A673 (cell line): ENCODE results near the gene TNFSF11. TPM values are rescaled to one million over a fixed set of nuclear protein-coding genes. Genes with fewer than 3 reads are reported as not detected.

Experiments
- BruUV-seq: library from RNA; stranded (reverse); fragments of 400-500 nt; replicated peaks from 2 replicates; lab custom pipeline; 2021; lab: Mats Ljungman, UMichigan
- CTCF ChIA-PET: fragments of 300-600 bp; sonication (Branson Sonifier 250); formaldehyde crosslinking; loops from one replicate; lab custom pipeline; 2022; ENCODE audit warnings: antibody characterized with exemption; lab: Charles Lee
- POLR2A ChIA-PET: fragments of 300-600 bp; sonication (Branson Sonifier 250); formaldehyde crosslinking; loops from one replicate; lab custom pipeline; 2022; ENCODE audit warnings: antibody characterized with exemption; ENCODE audit not compliant: low non-redundant PET; lab: Charles Lee
- DNase-seq: peaks from one replicate; pipeline ENCODE4 v3.0.0-alpha.2; 2015; ENCODE audit warnings: low spot score
- H3K27ac ChIP-seq: fragments of 200-600 bp; sonication (generic); 2 replicates; pipeline ENCODE4 v1.5.1; 2016; ENCODE audit warnings: mixed run types, low read depth, mild to moderate bottlenecking, mixed read lengths, antibody characterized with exemption, low read length; ENCODE audit not compliant: poor library complexity, severe bottlenecking
- H3K27me3 ChIP-seq: fragments of 200-600 bp; sonication (generic); replicated peaks from 2 replicates; pipeline ENCODE4 v1.6.1; 2017; ENCODE audit warnings: mixed run types, low read depth, mild to moderate bottlenecking, mixed read lengths, antibody characterized with exemption, low read length; ENCODE audit not compliant: insufficient read depth, poor library complexity
- H3K36me3 ChIP-seq: fragments of 200-600 bp; sonication (generic); 2 replicates; pipeline ENCODE4 v1.6.1; 2016; ENCODE audit warnings: mixed run types, mild to moderate bottlenecking, mixed read lengths, antibody characterized with exemption, low read length; ENCODE audit not compliant: insufficient read depth, poor library complexity, severe bottlenecking
- H3K4me1 ChIP-seq: fragments of 200-600 bp; sonication (generic); 2 replicates; pipeline ENCODE4 v1.6.1; 2017; ENCODE audit warnings: mixed run types, mild to moderate bottlenecking, mixed read lengths, antibody characterized with exemption, low read length; ENCODE audit not compliant: insufficient read depth, poor library complexity, severe bottlenecking
- H3K4me3 ChIP-seq: fragments of 200-600 bp; sonication (generic); 2 replicates; pipeline ENCODE4 v1.5.1; 2016; ENCODE audit warnings: low read depth, mixed run types, mild to moderate bottlenecking, mixed read lengths, low read length; ENCODE audit not compliant: poor library complexity, severe bottlenecking
- H3K9me3 ChIP-seq: fragments of 200-600 bp; sonication (generic); 2 replicates; pipeline ENCODE4 v1.6.1; 2016; ENCODE audit warnings: mixed run types, low read depth, mild to moderate bottlenecking, mixed read lengths, antibody characterized with exemption, low read length; ENCODE audit not compliant: poor library complexity, severe bottlenecking
- CTCF ChIP-seq: fragments of 300-800, 200-600 bp; sonication (generic); conservative IDR thresholded peaks from 2 replicates; pipeline ENCODE4 v1.5.1; 2017; ENCODE audit warnings: low read depth, mild to moderate bottlenecking, antibody characterized with exemption, low read length, moderate library complexity, mixed read lengths
- EZH2 ChIP-seq: fragments of 200-600 bp; sonication (generic); IDR thresholded peaks from 2 replicates; pipeline ENCODE4 v1.6.1; 2017; ENCODE audit warnings: borderline replicate concordance, low read depth, mild to moderate bottlenecking, mixed read lengths, antibody characterized with exemption, low read length; ENCODE audit not compliant: poor library complexity, severe bottlenecking
- intact Hi-C: fragments of 100-400 bp; cut with micrococcal nuclease; formaldehyde crosslinking; loops from one replicate; pipeline ENCODE4 v1.10.0; 2022; ENCODE audit not compliant: unreplicated experiment
- total RNA-seq: library from RNA; stranded (reverse); gene quantifications from 2 replicates; pipeline ENCODE4 v1.2.3, GENCODE V29; 2021

Gene TNFSF11
- total RNA-seq, 1 experiment from 2014 or later, result not detected

- BruUV-seq, result no TSS peak
- DNase-seq, result no peak
- Histone ChIP-seq H3K9me3 (no peaks in the 10 kb centered on the region), H3K27me3 (no peaks in the 10 kb centered on the region), H3K4me1 (peaks cover 25% of the 10 kb centered on the region), H3K4me3 (no peak overlapping the region), H3K27ac (no peak overlapping the region), H3K36me3 (no peaks in the 10 kb centered on the region)
- ChIA-PET POLR2A (no interaction called here), CTCF (no interaction called here)
- TF ChIP-seq CTCF, result no peak
- TF ChIP-seq EZH2, result no peak
- intact Hi-C loops, result no loop called here
Measured at GRCh38 chr13:42645717-42646116, 71.8 kb downstream of the TNFSF11 start.

GRCh38 chr13:42649141-42649540 lies 75.2 kb downstream of the TNFSF11 start:
- peaks cover 24% of the 10 kb centered on the region for H3K4me1 ChIP-seq
- H3K9me3 ChIP-seq, result no peaks in the 10 kb centered on the region
- intact Hi-C loops, result no loop called here
- POLR2A ChIA-PET, result no interaction called here
- no peaks in the 10 kb centered on the region for H3K36me3 ChIP-seq
- H3K4me3 ChIP-seq, result no peak overlapping the region
- TF ChIP-seq CTCF, result no peak
- TF ChIP-seq EZH2, result no peak
- no peak for DNase-seq
- CTCF ChIA-PET, result no interaction called here
- no peak overlapping the region for H3K27ac ChIP-seq
- peaks cover 31% of the 10 kb centered on the region for H3K27me3 ChIP-seq
- BruUV-seq, result no TSS peak

- Histone ChIP-seq H3K27me3 (peaks cover 35% of the 10 kb centered on the region), H3K36me3 (no peaks in the 10 kb centered on the region), H3K4me3 (no peak overlapping the region), H3K9me3 (no peaks in the 10 kb centered on the region), H3K27ac (no peak overlapping the region), H3K4me1 (peaks cover 17% of the 10 kb centered on the region)
- intact Hi-C loops, result no loop called here
- ChIA-PET POLR2A (no interaction called here), CTCF (no interaction called here)
- TF ChIP-seq EZH2 (no peak), CTCF (no peak)
- no TSS peak for BruUV-seq
- peak; percentile 14 for DNase-seq
Measured at GRCh38 chr13:42649831-42650230, 75.9 kb downstream of the TNFSF11 start.
